GM21717 (cell line): ENCODE measurements around the gene CHRNA10.
"Not testable (repeated sequence)": the region's sequence is repeated elsewhere in the genome, so short reads cannot be mapped to it uniquely, and the experiment has no call there.

Source experiments
- ATAC-seq: cut with Tn5 transposase; IDR thresholded peaks from one replicate; pipeline ENCODE4 v1.9.1; 2021; ENCODE audit warnings: mild to moderate bottlenecking, moderate library complexity; ENCODE audit not compliant: unreplicated experiment

Gene CHRNA10

DNA sequence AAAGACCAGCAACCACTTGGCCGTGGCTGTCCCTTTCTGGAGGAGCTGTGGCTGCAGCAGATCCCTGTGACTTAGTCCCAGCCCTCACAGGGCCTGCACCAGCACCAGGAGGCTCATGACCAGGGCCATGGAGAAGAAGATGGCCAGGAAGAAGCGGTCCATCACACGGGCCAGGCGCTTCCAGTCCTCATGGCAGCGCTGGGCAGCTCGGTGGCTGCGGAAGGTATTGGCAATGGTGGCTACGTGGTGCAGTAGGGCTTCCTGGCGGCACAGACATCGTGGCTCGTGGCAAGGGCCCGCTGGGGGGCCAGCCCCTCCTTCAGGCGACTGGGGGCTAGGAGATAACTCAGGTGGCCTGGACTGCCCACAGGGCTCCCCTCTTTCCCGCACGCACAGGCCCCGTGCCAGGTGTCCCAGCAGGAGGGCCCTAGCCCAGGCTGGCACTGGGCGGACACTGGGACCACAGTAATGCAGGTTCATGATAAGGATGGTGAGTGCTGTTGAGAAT, 5.1 kb downstream of the CHRNA10 start:
- ATAC-seq: no peak

DNA sequence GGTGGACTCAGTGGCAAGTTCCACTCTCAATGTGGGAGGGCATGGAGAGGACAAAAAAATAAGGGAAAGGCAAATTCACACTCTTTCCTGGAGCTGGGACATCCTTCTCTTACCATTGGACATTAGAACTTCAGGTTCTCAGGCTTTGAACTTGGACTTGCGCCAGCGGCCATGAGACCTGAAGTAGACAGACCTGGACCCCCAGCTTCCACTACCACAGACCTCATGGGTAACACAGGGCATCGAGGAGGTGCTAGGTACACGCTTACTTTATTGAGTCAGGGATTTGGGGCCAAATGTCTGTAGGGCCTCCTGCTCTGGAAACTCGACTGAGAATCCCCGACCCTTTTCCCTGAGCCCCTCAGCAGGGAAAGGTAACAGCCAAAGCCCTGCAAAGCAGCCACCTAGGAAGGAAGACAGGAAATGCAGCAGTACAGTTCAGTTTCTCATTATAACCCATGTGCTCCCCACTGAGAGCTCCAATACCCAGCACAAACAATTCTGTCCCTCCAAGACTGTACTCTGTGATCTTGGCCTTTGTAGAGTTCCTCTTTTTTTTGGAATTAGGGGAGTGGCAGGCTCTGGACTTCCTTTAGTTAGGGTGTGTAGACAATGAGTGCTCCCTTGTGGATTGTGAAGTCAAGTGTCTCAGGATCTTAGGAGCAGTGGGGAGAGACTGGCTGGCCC, 5.7 kb downstream of the CHRNA10 start:
- ATAC-seq: no peak

DNA sequence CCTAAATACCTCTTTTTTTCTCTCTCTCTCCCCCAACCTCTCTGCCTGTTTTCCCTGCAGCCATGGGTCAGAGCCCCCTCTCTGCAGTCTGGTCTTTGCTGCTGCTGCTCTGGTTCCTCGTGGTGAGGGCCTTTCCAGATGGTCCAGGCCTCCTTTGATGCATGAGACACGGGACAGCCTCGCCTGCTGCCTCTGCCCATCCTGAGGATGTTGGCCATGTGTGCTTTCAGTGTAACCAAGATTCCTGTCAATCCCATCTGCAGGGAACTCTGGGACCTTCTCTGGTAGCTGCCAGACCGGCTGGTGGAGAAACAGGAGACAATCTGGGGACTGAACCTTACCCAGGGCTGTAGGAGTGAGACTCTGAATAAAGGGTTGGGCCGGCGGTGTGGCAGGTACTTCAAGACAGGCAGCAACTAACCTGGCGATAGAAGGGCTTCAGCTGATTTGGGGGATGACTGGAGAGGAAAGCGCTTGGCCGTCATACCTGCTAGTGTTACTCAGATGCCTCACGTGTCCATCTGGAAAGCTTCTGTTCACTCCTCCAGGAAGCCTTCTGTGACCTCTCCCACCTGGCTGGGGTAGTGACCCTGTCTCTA, 7.1 kb downstream of the CHRNA10 start:
- ATAC-seq: no peak

DNA sequence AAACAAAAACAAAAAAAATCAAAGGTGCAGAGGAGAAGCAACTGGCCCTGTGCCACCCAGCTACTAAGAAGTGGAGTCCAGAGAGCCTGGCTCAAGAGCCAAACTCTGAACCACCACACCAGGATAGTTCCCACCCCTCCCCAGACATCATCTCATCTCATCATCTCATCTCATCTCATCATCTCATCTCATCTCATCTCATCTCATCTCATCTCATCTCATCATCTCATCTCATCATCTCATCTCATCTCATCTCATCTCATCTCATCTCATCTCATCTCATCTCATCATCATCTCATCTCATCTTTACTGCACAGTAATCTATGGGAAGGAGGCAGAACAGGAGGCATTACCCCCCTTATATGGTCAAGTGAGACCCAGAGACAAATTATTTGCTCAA, 8.3 kb downstream of the CHRNA10 start:
- ATAC-seq: no peak

DNA sequence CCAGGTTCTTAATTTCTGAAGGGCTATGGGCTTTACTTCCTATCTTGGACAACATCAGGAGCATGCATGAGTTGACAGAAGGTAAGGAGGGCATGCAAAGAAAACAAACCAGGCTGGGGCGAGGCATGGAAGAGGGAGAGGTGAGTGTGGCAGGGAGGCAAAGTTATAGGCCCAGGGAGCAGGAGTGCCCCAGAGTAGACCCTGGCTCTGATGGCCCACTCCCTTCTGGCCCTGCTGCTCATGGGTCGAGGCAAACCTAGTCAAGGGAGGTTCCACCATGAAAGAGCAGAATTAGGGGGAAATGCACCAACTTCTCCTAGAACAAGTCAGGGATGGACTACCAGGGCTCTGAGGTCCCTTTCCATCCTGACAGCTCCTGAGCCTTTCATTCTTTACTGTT, 10.2 kb downstream of the CHRNA10 start:
- ATAC-seq: no peak

DNA sequence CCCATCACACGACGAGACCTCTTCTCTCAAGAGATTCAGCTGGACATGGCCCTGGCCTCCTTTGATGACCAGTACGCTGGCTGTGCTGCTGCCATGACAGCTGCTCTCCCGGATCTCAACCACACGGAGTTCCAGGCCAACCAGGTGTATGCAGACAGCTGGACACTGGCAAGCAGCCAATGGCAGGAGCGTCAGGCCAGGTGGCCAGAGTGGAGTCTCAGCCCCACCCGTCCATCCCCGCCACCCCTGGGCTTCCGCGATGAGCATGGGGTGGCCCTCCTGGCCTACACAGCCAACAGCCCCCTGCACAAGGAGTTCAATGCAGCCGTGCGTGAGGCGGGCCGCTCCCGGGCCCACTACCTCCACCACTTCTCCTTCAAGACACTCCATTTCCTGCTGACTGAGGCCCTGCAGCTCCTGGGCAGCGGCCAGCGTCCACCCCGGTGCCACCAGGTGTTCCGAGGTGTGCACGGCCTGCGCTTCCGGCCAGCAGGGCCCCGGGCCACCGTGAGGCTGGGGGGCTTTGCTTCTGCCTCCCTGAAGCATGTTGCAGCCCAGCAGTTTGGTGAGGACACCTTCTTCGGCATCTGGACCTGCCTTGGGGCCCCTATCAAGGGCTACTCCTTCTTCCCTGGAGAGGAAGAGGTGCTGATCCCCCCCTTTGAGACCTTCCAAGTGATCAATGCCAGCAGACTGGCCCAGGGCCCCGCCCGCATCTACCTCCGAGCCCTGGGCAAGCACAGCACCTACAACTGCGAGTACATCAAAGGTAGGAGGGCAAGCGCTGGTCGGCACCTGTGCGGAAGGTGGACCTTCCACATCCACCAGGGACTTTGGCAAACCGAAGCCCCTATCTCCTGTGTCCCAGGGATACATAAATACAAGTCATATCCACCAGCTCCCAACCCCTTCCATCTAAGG, 11.3 kb downstream of the CHRNA10 start:
- no peak for ATAC-seq

DNA sequence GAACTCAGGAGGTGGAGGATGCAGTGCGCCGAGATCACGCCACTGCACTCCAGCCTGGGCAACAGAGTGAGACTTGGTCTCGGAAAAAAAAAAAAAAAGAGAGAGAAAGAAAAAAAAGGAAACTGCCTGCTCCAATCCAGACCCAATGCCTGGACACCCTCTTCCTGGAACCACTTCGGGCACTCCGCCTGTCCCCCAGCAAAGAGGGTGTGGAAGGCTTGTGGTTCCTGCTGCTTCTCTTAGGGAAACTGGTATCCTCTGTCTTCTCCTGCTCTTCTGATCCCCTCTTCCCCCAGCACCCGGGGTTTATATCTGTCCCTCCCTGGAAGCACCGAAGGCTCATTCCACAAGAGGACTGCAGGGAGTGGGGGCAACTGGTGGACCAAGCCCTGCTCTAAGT, 12.9 kb downstream of the CHRNA10 start:
- no peak for ATAC-seq

DNA sequence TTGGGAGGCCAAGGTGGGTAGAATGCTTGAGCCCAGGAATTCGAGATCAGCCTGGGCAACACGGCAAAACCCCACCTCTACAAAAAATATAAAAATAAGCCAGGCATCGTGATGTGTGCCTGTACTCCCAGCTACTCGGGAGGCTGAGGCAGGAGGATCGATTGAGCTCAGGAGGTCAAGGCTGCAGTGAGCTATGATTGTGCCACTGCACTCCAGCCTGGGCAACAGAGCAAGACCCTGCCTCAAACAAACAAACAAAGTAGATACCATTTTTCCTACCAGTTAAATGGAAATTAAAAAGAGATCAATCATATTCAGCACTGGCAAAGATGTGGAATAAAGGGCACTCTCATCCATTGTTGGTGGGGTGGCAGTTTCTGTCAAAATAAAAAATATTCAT, 13.9 kb downstream of the CHRNA10 start:
- ATAC-seq: not testable (repeated sequence)

DNA sequence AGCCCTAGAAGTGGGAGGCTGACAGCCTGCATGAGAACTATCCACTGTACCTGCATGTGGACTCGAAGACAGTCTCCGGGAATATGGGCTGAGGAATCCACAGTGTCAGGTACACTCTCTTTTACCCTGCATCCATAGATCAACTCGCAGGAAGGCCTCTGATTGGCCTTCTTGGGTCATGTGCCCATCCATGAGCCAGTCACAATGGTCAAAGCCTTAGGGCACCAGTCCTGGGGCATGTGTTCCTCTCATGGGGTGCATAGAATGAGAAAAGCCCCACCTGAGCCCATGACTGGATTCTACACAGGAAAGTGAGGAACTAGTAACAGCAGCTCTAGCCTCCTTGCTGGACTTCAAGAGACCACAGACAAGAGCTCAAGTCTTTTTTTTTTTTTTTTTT, 15.6 kb downstream of the CHRNA10 start:
- ATAC-seq: no peak

DNA sequence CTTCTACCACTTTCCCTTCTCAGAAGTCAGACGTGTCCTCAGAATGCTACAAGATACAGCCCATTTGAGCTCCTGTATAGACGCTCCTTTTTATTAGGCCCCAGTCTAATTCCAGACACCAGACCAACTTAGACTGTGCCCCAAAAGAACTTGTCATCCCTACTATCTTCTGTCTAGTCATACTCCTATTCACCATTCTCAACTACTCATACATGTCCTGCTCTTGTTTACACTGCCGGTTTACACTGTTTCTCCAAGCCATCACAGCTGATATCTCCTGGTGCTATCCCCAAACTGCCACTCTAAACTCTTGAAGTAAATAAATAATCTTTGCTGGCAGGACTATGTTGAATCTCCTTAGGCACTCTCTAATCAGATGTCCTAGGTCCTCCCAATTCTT, 18.7 kb downstream of the CHRNA10 start:
- not testable (repeated sequence) for ATAC-seq

DNA sequence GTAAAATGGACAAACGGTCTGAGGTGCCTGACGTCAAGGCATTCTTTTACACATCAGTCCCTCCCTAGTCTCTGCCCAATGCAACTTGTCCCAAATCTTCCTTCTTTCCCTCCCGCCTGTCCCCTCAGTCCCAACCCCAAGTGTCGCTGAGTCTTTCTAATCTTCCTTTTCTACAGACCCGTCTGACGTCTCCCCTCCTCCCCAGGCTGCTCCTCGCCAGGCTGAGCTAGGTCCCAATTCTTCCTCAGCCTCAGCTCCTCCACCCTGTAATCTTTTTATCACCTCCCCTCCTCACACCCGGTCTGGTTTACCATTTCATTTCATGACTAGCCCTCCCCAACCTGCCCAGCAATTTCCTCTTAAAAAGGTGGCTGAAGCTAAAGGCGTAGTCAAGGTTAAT, 21.8 kb downstream of the CHRNA10 start:
- not testable (repeated sequence) for ATAC-seq

DNA sequence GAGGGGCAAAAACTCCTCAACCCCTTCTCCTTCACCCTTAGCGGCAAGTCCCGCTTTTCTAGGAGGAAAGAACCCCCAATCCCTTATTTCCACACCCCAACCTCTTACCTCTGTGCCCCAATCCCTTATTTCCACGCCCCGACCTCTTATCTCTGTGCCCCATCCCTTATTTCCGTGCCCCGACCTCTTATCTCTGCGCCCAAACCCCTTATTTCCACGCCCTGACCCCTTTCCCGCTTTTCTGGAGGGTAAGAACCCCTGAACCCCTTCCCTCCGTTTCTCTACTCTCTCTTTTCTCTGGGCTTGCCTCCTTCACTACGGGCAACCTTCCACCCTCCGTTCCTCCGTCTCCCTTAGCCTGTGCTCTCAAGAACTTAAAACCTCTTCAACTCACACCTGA, 22.3 kb downstream of the CHRNA10 start:
- not testable (repeated sequence) for ATAC-seq

DNA sequence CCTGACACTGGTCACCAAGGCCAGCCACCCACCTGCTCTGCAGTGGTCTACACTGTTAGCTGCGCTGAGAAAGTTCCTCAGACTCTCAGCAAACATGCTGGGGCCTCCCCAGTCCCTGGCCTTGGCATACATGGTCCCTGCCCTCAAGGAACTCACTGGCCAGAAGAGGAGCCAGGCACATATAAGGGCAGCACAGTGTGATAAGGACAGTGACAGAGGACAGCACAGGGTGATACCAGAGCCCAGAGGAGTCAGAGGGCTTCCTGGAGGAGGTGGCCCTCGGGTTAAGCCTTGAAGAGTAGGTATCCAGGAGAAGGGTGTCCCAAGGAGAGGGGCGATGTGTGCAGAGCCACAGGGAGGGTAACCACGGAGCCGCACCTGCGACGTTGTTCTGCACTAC, 25.6 kb downstream of the CHRNA10 start:
- ATAC-seq: no peak

DNA sequence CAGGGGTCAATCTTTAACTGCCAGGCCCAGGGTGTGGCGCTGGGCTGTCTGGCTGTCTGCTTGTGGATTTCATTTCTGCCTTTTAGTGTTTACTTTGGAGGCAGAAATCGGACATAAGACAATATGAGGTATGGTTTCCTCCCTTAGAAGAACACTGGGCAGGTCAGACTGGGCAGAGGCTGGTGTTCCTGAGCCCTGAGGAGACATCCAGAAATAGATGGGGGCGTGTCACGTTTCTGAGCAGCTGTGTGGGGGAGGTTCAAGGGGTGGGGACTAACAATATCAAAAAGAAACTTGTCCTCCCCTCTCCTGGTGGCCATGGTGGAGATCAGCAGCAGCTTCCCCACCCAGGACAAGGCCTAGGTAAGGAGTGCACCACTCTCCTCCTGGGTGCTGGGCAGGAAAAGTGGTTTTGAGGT, 26.4 kb downstream of the CHRNA10 start, which contains the start of gene ART1:
Gene ART1 (plus strand): TSS at position 312 of the 419 bp plus-strand sequence. CDS start 14,086 bp downstream, outside the sequence.
- ATAC-seq: no peak

DNA sequence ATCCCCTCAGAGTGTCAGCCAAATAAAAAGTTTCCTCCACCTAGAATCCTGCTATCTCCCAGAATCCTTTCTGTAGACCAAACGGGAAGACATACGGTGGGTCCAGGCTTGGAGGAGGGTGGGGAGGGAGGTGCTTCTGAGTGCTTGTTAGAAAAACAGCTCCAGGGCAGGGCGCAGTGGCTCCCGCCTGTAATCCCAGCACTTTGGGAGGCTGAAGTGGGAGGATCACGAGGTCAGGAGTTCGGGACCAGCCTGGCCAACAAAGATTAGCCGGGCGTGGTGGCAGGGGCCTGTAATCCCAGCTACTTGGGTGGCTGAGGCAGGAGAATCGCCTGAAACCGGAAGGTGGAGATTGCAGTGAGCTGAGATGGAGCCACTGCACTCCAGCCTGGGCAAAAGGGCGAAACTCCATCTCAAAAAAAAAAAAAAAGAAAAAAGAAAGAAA, 28.1 kb downstream of the CHRNA10 start:
- not testable (repeated sequence) for ATAC-seq

DNA sequence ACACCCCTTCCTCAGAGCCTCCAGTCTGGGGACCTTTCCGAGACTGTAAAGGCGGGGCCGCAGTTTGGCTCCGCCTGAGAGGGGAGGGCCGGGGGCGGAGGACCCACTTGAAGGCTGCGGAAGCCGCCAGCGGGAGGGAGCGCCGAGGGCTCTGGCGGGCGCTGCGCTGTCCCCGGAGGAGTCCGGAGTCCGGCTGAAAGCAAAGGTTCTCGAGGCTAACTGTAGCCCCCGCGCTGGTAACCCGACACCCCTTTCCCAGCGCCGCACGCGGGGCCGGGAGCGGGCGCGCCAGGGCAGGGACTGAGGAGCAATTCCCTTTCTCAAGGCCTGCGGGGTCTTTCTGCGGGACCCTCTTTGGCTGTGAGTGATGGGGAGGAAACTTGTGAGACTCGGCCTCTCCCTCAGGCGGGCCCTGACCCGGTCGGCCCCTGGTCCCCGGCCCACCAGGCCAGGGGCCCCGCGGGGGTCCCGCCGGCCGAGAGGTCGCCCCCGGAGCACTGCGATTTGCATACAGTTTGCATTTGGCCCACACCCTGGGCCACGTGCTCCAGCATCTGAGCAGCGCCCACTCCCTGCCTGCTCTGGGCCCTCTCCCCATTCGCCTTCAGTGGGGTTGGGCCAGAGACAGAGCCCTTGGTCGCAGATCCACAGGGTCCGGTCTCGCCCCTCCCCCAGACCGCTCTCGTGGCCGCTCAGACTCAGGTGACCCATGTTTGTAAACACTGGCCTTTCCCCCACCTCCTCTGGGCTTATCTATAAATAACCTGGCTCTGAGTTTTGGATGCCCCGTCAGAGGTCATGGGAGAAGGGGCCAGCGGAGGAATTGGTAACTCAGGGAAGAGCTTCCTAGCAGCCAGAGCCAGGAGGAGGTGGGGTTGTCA, 28.9 kb downstream of the CHRNA10 start:
- ATAC-seq: no peak

DNA sequence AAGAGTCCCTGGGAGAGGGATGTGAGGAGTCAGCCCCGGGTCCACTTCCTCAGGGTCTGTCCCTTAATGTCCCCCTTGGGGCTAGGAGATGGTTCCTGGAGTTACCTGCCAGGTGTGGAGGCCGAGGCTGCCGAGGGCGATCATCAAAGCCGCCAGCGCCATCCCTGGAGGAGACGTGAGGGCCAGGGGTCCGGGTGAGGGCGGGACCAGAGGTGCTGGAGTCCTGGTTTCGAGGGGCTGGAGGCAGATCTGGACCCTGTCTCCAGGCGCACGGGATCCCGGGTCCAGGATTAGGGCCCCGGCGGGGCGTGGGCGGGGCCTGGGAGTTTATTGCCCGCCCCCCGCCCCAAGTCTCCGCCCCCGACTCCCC, 29.5 kb downstream of the CHRNA10 start, which contains the start of gene ART5:
Gene ART5 (minus strand): TSS at position 292 of the 370 bp plus-strand sequence. CDS start 130 bp downstream, at position 162.
- ATAC-seq: no peak

DNA sequence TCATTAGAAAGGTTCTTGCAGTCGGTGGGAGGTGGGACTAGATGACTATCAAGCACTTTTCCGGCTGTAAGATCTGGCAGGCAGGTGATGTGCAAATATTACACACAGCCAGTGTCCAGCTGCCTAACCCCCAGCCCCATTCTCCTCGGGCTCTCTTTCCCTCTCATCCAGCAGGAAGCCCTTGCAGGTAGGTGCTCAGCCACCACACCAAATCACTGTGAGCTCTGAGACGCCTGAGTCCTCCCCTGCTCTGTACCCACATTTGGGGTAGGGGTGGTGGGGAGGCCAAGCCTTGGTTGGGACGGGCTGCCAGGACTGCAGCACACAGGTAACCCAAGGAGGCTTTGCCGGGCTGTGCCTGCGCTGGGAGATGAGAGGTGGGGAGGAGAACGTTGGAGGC, 30.0 kb downstream of the CHRNA10 start:
- no peak for ATAC-seq

DNA sequence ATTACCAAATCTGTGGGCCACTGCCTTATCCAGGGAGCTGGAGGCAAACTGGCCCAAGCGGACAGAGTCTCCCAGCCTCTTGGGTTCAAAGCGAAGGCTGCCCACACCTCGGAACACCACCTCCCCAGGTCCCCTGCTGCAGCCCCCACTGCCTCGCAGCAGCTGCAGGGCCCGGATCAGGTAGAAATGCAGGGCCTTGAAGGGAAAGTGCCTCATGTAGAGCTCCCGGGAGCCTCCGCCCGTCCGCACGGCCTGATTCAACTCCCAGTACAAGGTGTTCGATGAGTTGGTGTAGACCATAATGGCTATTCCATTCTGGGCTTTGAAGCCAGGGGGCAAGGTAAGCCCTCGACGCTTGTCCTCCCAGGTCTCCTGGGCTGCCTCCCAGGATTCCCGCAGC, 31.3 kb downstream of the CHRNA10 start:
- ATAC-seq: no peak

DNA sequence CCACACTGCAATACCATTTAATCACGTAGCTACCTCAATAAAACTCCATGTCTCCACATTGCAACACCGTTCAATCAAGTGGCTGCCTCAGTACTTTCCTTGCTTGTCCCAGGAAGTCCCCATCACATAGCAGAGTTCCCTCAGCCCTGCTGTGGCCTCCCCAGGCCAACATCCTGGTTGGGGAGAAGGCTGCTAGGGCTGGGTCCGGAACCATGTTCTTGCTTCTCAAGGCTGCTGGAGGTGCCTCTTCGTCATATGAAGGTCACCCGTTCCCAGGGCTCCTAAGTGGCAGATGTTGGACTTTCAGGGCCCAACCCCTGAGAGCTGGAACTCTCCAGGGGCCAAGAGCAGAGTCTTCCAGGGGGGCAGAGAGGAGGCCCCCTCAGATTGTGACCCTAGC, 32.7 kb downstream of the CHRNA10 start:
- no peak for ATAC-seq
